K562 (cell line): ENCODE data around the gene FAM50A. TPM values are rescaled to one million over a fixed set of nuclear protein-coding genes. Genes with fewer than 3 reads are reported as not detected.

ENCODE experiments used
- CBX3 ChIP-seq, 2 experiments: IDR thresholded peaks; 1 replicate in 1 of 2; 2 replicates in 1 of 2; pipeline ENCODE4 v1.6.1; 2012; ENCODE audit warnings: inconsistent platforms in 2 of 2, low read length in 2 of 2, borderline replicate concordance in 1 of 2, control low read depth in 1 of 2
- EWSR1 ChIP-seq: fragments of 450-650 bp; IDR thresholded peaks from 2 replicates; pipeline ENCODE4 v1.6.1; 2018; ENCODE audit warnings: borderline replicate concordance, mild to moderate bottlenecking, low read depth, moderate library complexity; ENCODE audit not compliant: partially characterized antibody
- HDAC2 ChIP-seq: fragments of 450-650 bp; IDR thresholded peaks from 2 replicates; pipeline ENCODE4 v1.6.1; 2016; ENCODE audit warnings: mild to moderate bottlenecking
- HDAC6 ChIP-seq: IDR thresholded peaks from 2 replicates; pipeline ENCODE4 v1.6.1; 2012; ENCODE audit warnings: low read depth, mild to moderate bottlenecking, control low read depth, inconsistent platforms, low read length, moderate library complexity
- HNRNPH1 ChIP-seq: fragments of 200-400 bp; formaldehyde crosslinking; optimal IDR thresholded peaks from 2 replicates; pipeline ENCODE3; 2017; ENCODE audit warnings: low read depth, mild to moderate bottlenecking, low read length, moderate library complexity
- MAFK ChIP-seq: IDR thresholded peaks from 2 replicates; pipeline ENCODE4 v1.6.1; 2011; ENCODE audit warnings: low read length, improper control_type of control experiment
- NCOA6 ChIP-seq: fragments of 450-650 bp; IDR thresholded peaks from 2 replicates; pipeline ENCODE4 v1.6.1; 2017; ENCODE audit warnings: mild to moderate bottlenecking
- NFXL1 ChIP-seq: fragments of 450-650 bp; formaldehyde crosslinking; IDR thresholded peaks from 2 replicates; pipeline ENCODE4 v1.4.0; 2021; ENCODE audit warnings: mild to moderate bottlenecking
- NR4A1 ChIP-seq, 2 experiments: fragments of 250-450 bp in 1 of 2; fragments of 450-650 bp in 1 of 2; sonication (Bioruptor Pico) in 1 of 2; IDR thresholded peaks; 2 replicates each; pipeline versions ENCODE4 v1.4.0 to v1.6.1; 2016 to 2020; ENCODE audit warnings: mild to moderate bottlenecking in 2 of 2, missing compliant biosample characterization in 1 of 2, missing genetic modification characterization in 1 of 2, moderate library complexity in 1 of 2
- PCBP1 ChIP-seq: fragments of 200-400 bp; formaldehyde crosslinking; IDR thresholded peaks from 2 replicates; pipeline ENCODE4 v1.6.1; 2018; ENCODE audit warnings: mild to moderate bottlenecking, low read depth, low read length; ENCODE audit not compliant: poor library complexity, severe bottlenecking
- PURB ChIP-seq: sonication (generic); formaldehyde crosslinking; IDR thresholded peaks from 2 replicates; pipeline ENCODE4 v1.9.0; 2021; ENCODE audit warnings: low read depth, mild to moderate bottlenecking, missing genetic modification reagents
- RBM15 ChIP-seq: fragments of 200-400 bp; formaldehyde crosslinking; IDR thresholded peaks from 2 replicates; pipeline ENCODE4 v1.6.1; 2018; ENCODE audit warnings: mild to moderate bottlenecking, low read length, moderate library complexity; ENCODE audit not compliant: insufficient read depth
- SREBF1 ChIP-seq: fragments of 150-350 bp; IDR thresholded peaks from 2 replicates; pipeline ENCODE4 v1.6.1; 2014; ENCODE audit warnings: antibody characterized with exemption, low read depth, low read length, borderline replicate concordance
- SRSF7 ChIP-seq: fragments of 200-400 bp; formaldehyde crosslinking; optimal IDR thresholded peaks from 2 replicates; pipeline ENCODE3; 2017; ENCODE audit warnings: mild to moderate bottlenecking, low read depth, low read length
- TARDBP ChIP-seq: fragments of 450-650 bp; IDR thresholded peaks from 2 replicates; pipeline ENCODE4 v1.6.1; 2016
- YY1 ChIP-seq, 3 experiments: IDR thresholded peaks; 2 replicates each; pipeline ENCODE4 v1.6.1; 2011; ENCODE audit warnings: low read length in 2 of 3, mild to moderate bottlenecking in 2 of 3, moderate library complexity in 2 of 3, borderline replicate concordance in 1 of 3, control low read depth in 1 of 3, low read depth in 1 of 3; ENCODE audit not compliant: insufficient read depth in 3 of 3, insufficient replicate concordance in 2 of 3, control insufficient read depth in 1 of 3, insufficient read length in 1 of 3; ENCODE audit errors: extremely low read depth in 1 of 3
- ZC3H11A ChIP-seq: IDR thresholded peaks from 2 replicates; pipeline ENCODE4 v1.6.1; 2012; ENCODE audit warnings: low read depth, low read length, improper control_type of control experiment
- ZEB2 ChIP-seq: fragments of 450-650 bp; IDR thresholded peaks from 2 replicates; pipeline ENCODE4 v1.6.1; 2016
- ZNF77 ChIP-seq: fragments of 250-450 bp; sonication (Bioruptor Pico); IDR thresholded peaks from 2 replicates; pipeline ENCODE4 v1.5.0; 2020
- polyA plus RNA-seq, 8 experiments: library from polyadenylated mRNA; depleted of rRNA in 4 of 8; stranded (reverse) in 5 of 8; unstranded in 3 of 8; fragments of >200 nt; fragmentation: Nextera tagmentation in 2 of 8; fragmentation: Illumina TruSeq in 1 of 8; extraction: Ambion mirVana in 2 of 8; extraction: Trizol in 1 of 8; gene quantifications; 2 replicates each; pipeline versions ENCODE4 v1.2.1 to v1.2.3, GENCODE V29; 2011 to 2014; ENCODE audit warnings: inconsistent platforms in 1 of 8, missing spikeins in 1 of 8
- total RNA-seq, 7 experiments: library from RNA; depleted of rRNA in 6 of 7; stranded (reverse); fragments of >200 nt in 6 of 7; fragmentation: Illumina TruSeq in 2 of 7; extraction: Trizol in 2 of 7; gene quantifications; 2 replicates each; pipeline versions ENCODE4 v1.2.1 to v1.2.3, GENCODE V29; 2011 to 2021; ENCODE audit warnings: low replicate concordance in 1 of 7
- TF ChIP-seq, protein P1 (sequence below): fragments of 450-650 bp; IDR thresholded peaks from 2 replicates; pipeline ENCODE4 v1.6.1; 2016; ENCODE audit warnings: borderline replicate concordance
- TF ChIP-seq, protein P2 (sequence below): fragments of 250-450 bp; sonication (Bioruptor Pico); IDR thresholded peaks from 2 replicates; pipeline ENCODE4 v1.8.0; 2022; ENCODE audit warnings: moderate library complexity, mild to moderate bottlenecking, inconsistent platforms
- TF ChIP-seq, protein P3 (sequence below): sonication (generic); formaldehyde crosslinking; IDR thresholded peaks from 2 replicates; pipeline ENCODE4 v1.8.1; 2022; ENCODE audit warnings: missing genetic modification reagents

The FAM50A gene
- total and polyA plus RNA-seq, 9 of the 15 experiments (the other 6 are each of a cell fraction or from before 2014, with no cell fraction given), result 4.4 to 114 (median 67.3) TPM

DNA sequence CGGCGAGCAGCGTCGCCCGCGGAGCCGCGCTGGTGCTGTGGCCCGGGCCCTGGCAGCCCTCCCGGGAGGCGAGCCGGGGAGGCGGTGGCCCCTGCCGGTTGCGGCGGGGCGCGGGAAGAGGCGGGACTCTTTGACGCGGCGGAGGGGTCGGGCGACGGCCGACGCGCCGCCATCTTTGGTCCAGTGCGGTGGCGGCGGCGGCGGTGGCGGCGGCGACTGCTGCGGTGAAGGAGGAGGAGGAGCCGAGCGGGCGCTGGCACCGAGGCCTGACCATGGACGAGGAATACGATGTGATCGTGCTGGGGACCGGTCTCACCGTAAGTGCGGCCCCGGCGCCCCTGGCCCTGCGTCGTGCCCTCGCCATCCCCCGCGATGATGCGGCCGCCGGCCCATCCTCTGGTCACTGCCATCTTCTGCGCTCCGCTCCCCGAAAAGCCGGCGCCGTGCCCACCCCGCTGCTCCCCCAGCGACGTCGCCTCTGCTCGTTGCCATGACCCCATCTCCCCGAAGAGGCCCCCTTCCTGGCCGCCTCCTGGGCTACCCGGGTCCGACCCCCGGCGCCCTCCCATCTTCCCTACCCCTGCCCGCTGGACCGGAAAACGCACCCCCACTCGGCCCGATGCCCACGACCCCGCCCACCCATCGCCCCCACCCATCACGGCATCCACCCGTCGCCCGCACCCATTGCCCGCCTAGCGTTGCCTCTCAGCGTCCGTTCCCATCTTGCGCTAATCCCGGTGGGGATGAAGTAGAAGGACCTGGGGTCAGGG, 6.8 kb upstream of the FAM50A start, which contains the start of gene GDI1 (continued):
- TF ChIP-seq, protein P1, sequence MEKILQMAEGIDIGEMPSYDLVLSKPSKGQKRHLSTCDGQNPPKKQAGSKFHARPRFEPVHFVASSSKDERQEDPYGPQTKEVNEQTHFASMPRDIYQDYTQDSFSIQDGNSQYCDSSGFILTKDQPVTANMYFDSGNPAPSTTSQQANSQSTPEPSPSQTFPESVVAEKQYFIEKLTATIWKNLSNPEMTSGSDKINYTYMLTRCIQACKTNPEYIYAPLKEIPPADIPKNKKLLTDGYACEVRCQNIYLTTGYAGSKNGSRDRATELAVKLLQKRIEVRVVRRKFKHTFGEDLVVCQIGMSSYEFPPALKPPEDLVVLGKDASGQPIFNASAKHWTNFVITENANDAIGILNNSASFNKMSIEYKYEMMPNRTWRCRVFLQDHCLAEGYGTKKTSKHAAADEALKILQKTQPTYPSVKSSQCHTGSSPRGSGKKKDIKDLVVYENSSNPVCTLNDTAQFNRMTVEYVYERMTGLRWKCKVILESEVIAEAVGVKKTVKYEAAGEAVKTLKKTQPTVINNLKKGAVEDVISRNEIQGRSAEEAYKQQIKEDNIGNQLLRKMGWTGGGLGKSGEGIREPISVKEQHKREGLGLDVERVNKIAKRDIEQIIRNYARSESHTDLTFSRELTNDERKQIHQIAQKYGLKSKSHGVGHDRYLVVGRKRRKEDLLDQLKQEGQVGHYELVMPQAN, result no peak
- TF ChIP-seq PCBP1, result peak; percentile 99
- no peak for TF ChIP-seq SRSF7
- TF ChIP-seq NFXL1 (CRISPR knock-in tag), result no peak
- TF ChIP-seq ZEB2, result no peak
- TF ChIP-seq SREBF1, result no peak
- TF ChIP-seq NR4A1 (CRISPR knock-in tag; IDR thresholded peaks at IDR 0.05), result no peak
- TF ChIP-seq NR4A1 (tag; IDR thresholded peaks at IDR 0.05), result no peak
- no peak for TF ChIP-seq HNRNPH1
- no peak for TF ChIP-seq HDAC2
- no peak for TF ChIP-seq ZC3H11A
- no peak for TF ChIP-seq EWSR1
- TF ChIP-seq RBM15, result no peak
- TF ChIP-seq TARDBP, result no peak
- TF ChIP-seq, protein P2, sequence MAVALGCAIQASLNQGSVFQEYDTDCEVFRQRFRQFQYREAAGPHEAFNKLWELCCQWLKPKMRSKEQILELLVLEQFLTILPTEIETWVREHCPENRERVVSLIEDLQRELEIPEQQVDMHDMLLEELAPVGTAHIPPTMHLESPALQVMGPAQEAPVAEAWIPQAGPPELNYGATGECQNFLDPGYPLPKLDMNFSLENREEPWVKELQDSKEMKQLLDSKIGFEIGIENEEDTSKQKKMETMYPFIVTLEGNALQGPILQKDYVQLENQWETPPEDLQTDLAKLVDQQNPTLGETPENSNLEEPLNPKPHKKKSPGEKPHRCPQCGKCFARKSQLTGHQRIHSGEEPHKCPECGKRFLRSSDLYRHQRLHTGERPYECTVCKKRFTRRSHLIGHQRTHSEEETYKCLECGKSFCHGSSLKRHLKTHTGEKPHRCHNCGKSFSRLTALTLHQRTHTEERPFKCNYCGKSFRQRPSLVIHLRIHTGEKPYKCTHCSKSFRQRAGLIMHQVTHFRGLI (CRISPR knock-in tag), result no peak
- TF ChIP-seq MAFK, result no peak
- no peak for TF ChIP-seq HDAC6
- peak; percentile 71 to 96 (median 91) for TF ChIP-seq YY1 (IDR thresholded peaks at IDR 0.05; ENCODE audit: borderline replicate concordance in 1 of 3, control insufficient read depth in 1 of 3, extremely low read depth in 1 of 3, insufficient read depth in 3 of 3, insufficient read length in 1 of 3, insufficient replicate concordance in 2 of 3, low read depth in 1 of 3, low read length in 2 of 3)
- TF ChIP-seq NCOA6, result no peak
- TF ChIP-seq, protein P3, sequence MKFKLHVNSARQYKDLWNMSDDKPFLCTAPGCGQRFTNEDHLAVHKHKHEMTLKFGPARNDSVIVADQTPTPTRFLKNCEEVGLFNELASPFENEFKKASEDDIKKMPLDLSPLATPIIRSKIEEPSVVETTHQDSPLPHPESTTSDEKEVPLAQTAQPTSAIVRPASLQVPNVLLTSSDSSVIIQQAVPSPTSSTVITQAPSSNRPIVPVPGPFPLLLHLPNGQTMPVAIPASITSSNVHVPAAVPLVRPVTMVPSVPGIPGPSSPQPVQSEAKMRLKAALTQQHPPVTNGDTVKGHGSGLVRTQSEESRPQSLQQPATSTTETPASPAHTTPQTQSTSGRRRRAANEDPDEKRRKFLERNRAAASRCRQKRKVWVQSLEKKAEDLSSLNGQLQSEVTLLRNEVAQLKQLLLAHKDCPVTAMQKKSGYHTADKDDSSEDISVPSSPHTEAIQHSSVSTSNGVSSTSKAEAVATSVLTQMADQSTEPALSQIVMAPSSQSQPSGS, result no peak
- no peak for TF ChIP-seq CBX3 (IDR thresholded peaks at IDR 0.05; ENCODE audit: borderline replicate concordance in 1 of 2, low read length in 2 of 2)
- no peak for TF ChIP-seq ZNF77 (CRISPR knock-in tag)
- no peak for TF ChIP-seq PURB
